Subcutaneous abdominal adipose tissue (tissue), 5 donors: ENCODE measurements around the gene KRTAP9-6.

Experiments used
- H3K27ac ChIP-seq: one replicate; pipeline ENCODE4 v1.7.0; 2013; ENCODE audit warnings: low read depth, mild to moderate bottlenecking, inconsistent platforms, low read length, moderate library complexity
- H3K27me3 ChIP-seq, 5 donors: one replicate each; pipeline ENCODE4 v1.7.0; 2013; ENCODE audit warnings: low read length in 5 of 5, inconsistent platforms in 1 of 5; ENCODE audit not compliant: control insufficient read depth in 5 of 5, insufficient read depth in 4 of 5
- H3K36me3 ChIP-seq, 5 donors: one replicate each; pipeline ENCODE4 v1.7.0; 2013; ENCODE audit warnings: low read length in 5 of 5; ENCODE audit not compliant: control insufficient read depth in 5 of 5, insufficient read depth in 5 of 5
- H3K4me1 ChIP-seq, 5 donors: one replicate each; pipeline ENCODE4 v1.7.0; 2013; ENCODE audit warnings: low read length in 5 of 5, mild to moderate bottlenecking in 3 of 5, moderate library complexity in 1 of 5; ENCODE audit not compliant: control insufficient read depth in 5 of 5, insufficient read depth in 5 of 5
- H3K4me3 ChIP-seq, 5 donors: one replicate each; pipeline ENCODE4 v1.7.0; 2013; ENCODE audit warnings: low read length in 5 of 5, low read depth in 1 of 5
- H3K9ac ChIP-seq, 5 donors: one replicate each; pipeline ENCODE4 v1.7.0; 2013; ENCODE audit warnings: low read length in 5 of 5, mild to moderate bottlenecking in 4 of 5, moderate library complexity in 3 of 5
- H3K9me3 ChIP-seq, 5 donors: one replicate each; pipeline ENCODE4 v1.7.0; 2013; ENCODE audit warnings: low read length in 5 of 5; ENCODE audit not compliant: control insufficient read depth in 5 of 5
- donor health status: healthy.
- donor health status: healthy.
- donor health status: healthy.
- donor health status: healthy.
- donor health status: healthy.

The KRTAP9-6 gene

GRCh38 chr17:41301204-41301790 is 36.1 kb downstream of the KRTAP9-6 start:
- Histone ChIP-seq H3K27ac (no peak overlapping the region), H3K4me1 (no peaks in the 10 kb centered on the region), H3K27me3 (peaks cover 0 to 5% (median 2%) of the 10 kb centered on the region in 5 donors), H3K9me3 (peaks cover 0 to 7% (median 3%) of the 10 kb centered on the region in 5 donors), H3K9ac (no peak overlapping the region), H3K4me3 (no peak overlapping the region), H3K36me3 (no peaks in the 10 kb centered on the region)

GRCh38 chr17:41301916-41302901 is 37.0 kb downstream of the KRTAP9-6 start, which contains the start of gene KRTAP29-1:
KRTAP29-1 (minus strand) TSS chr17:41302851; CDS start chr17:41302851, 0 bp downstream.
- Histone ChIP-seq H3K4me3 (no peak within 1 kb of the TSS), H3K9me3 (peaks cover 0 to 7% (median 3%) of the 10 kb centered on the region in 5 donors), H3K4me1 (no peaks in the 10 kb centered on the region), H3K27me3 (peaks cover 0 to 5% (median 5%) of the 10 kb centered on the region in 5 donors), H3K27ac (no peak within 1 kb of the TSS), H3K9ac (no peak within 1 kb of the TSS), H3K36me3 (no peaks in the 10 kb centered on the region)

- peaks cover 0 to 7% (median 3%) of the 10 kb centered on the region in 5 donors for H3K9me3 ChIP-seq
- H3K36me3 ChIP-seq: no peaks in the 10 kb centered on the region
- peaks cover 0 to 5% (median under 1%) of the 10 kb centered on the region in 5 donors for H3K4me1 ChIP-seq
- no peak overlapping the region for H3K4me3 ChIP-seq
- H3K9ac ChIP-seq: no peak overlapping the region
- H3K27me3 ChIP-seq: peaks cover 3 to 10% (median 8%) of the 10 kb centered on the region in 5 donors
- H3K27ac ChIP-seq: no peak overlapping the region
Observed at GRCh38 chr17:41302981-41303380, 37.8 kb downstream of the KRTAP9-6 start.

- H3K9ac ChIP-seq: no peak overlapping the region
- no peak overlapping the region for H3K27ac ChIP-seq
- H3K27me3 ChIP-seq: peaks cover 6 to 17% (median 17%) of the 10 kb centered on the region in 5 donors
- peaks cover 0 to 7% (median 3%) of the 10 kb centered on the region in 5 donors for H3K9me3 ChIP-seq
- H3K36me3 ChIP-seq: no peaks in the 10 kb centered on the region
- H3K4me3 ChIP-seq: no peak overlapping the region
- peaks cover 0 to 16% (median 3%) of the 10 kb centered on the region in 5 donors for H3K4me1 ChIP-seq
Observed at GRCh38 chr17:41304091-41304490, 38.9 kb downstream of the KRTAP9-6 start.

- Histone ChIP-seq H3K4me1 (peaks cover 0 to 17% (median 3%) of the 10 kb centered on the region in 5 donors), H3K9ac (no peak overlapping the region), H3K36me3 (no peaks in the 10 kb centered on the region), H3K27me3 (peaks cover 6 to 19% (median 17%) of the 10 kb centered on the region in 5 donors), H3K4me3 (peak overlapping the region in 1 of 5 donors; percentile 49), H3K27ac (no peak overlapping the region), H3K9me3 (no peaks in the 10 kb centered on the region)
Observed at GRCh38 chr17:41307647-41308046, 42.5 kb downstream of the KRTAP9-6 start.

- peaks cover 0 to 17% (median 3%) of the 10 kb centered on the region in 5 donors for H3K4me1 ChIP-seq
- H3K9me3 ChIP-seq: no peaks in the 10 kb centered on the region
- no peak overlapping the region for H3K27ac ChIP-seq
- peak overlapping the region in 2 of 5 donors; percentile 36 to 49 for H3K4me3 ChIP-seq
- H3K36me3 ChIP-seq: no peaks in the 10 kb centered on the region
- H3K27me3 ChIP-seq: peaks cover 6 to 19% (median 17%) of the 10 kb centered on the region in 5 donors
- no peak overlapping the region for H3K9ac ChIP-seq
Observed at GRCh38 chr17:41308251-41308917, 43.2 kb downstream of the KRTAP9-6 start.

GRCh38 chr17:41308918-41309359 is 43.8 kb downstream of the KRTAP9-6 start, which contains the start of gene KRTAP16-1:
KRTAP16-1 (minus strand) TSS chr17:41309309; CDS start chr17:41309253, 56 bp downstream.
- no peaks in the 10 kb centered on the region for H3K36me3 ChIP-seq
- no peak within 1 kb of the TSS for H3K27ac ChIP-seq
- H3K4me1 ChIP-seq: peaks cover 0 to 17% (median 3%) of the 10 kb centered on the region in 5 donors
- H3K27me3 ChIP-seq: peaks cover 6 to 20% (median 17%) of the 10 kb centered on the region in 5 donors
- H3K4me3 ChIP-seq: peak within 1 kb of the TSS in 2 of 5 donors; percentile 36 to 49
- no peak within 1 kb of the TSS for H3K9ac ChIP-seq
- H3K9me3 ChIP-seq: no peaks in the 10 kb centered on the region

GRCh38 chr17:41311111-41311510 is 45.9 kb downstream of the KRTAP9-6 start:
- Histone ChIP-seq H3K27ac (no peak overlapping the region), H3K4me1 (peaks cover 0 to 17% (median 3%) of the 10 kb centered on the region in 5 donors), H3K4me3 (no peak overlapping the region), H3K36me3 (no peaks in the 10 kb centered on the region), H3K9me3 (no peaks in the 10 kb centered on the region), H3K27me3 (peaks cover 14 to 23% (median 19%) of the 10 kb centered on the region in 5 donors), H3K9ac (no peak overlapping the region)

GRCh38 chr17:41315204-41315794 is 50.1 kb downstream of the KRTAP9-6 start, which contains the start of gene KRTAP17-1:
KRTAP17-1 (minus strand) TSS chr17:41315710; CDS start chr17:41315650, 60 bp downstream.
- Histone ChIP-seq H3K9ac (no peak within 1 kb of the TSS), H3K36me3 (no peaks in the 10 kb centered on the region), H3K4me3 (no peak within 1 kb of the TSS)

More at GRCh38 chr17:41315204-41315794, 50.1 kb downstream of the KRTAP9-6 start, which contains the start of gene KRTAP17-1:
- Histone ChIP-seq H3K9me3 (peaks cover 0 to 8% (median 4%) of the 10 kb centered on the region in 5 donors), H3K4me1 (no peaks in the 10 kb centered on the region), H3K27me3 (peaks cover 3 to 9% (median 4%) of the 10 kb centered on the region in 5 donors), H3K27ac (no peak within 1 kb of the TSS)
